ENCODE data around the gene LRP1B.

Gene LRP1B

DNA sequence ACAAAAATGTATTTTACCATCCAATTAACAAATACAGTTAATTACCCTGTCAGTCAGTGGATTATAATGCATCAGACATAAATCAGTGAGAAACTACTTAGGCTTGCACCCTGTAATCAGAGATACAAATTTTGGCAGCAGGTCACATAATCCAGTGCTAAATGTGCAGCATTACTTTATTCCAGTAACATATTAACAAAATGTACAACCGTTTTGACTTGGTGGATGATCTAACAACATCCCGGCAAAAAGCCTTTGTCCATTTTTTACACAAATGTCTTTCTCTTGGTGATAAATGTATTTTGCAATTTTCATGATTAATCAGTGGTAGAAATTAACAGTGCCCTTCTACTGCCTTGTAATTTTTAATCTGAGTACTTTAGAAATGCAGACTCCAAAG, 162.8 kb downstream of the LRP1B start:
- no peaks in the 10 kb centered on the region for H4K20me1 ChIP-seq (ENCODE audit: control insufficient read depth, insufficient read depth, low read depth, low read length)
- H3K9me2 ChIP-seq (replicated peaks; ENCODE audit: control insufficient read depth, low read length), result no peaks in the 10 kb centered on the region
- TF ChIP-seq, protein P1, sequence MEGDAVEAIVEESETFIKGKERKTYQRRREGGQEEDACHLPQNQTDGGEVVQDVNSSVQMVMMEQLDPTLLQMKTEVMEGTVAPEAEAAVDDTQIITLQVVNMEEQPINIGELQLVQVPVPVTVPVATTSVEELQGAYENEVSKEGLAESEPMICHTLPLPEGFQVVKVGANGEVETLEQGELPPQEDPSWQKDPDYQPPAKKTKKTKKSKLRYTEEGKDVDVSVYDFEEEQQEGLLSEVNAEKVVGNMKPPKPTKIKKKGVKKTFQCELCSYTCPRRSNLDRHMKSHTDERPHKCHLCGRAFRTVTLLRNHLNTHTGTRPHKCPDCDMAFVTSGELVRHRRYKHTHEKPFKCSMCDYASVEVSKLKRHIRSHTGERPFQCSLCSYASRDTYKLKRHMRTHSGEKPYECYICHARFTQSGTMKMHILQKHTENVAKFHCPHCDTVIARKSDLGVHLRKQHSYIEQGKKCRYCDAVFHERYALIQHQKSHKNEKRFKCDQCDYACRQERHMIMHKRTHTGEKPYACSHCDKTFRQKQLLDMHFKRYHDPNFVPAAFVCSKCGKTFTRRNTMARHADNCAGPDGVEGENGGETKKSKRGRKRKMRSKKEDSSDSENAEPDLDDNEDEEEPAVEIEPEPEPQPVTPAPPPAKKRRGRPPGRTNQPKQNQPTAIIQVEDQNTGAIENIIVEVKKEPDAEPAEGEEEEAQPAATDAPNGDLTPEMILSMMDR (IDR thresholded peaks at IDR 0.05; ENCODE audit: low read depth, low read length, poor library complexity, severe bottlenecking), result no peak
- no peak for TF ChIP-seq EZH2phosphoT487 (IDR thresholded peaks at IDR 0.05; ENCODE audit: borderline replicate concordance, low read length)
- no peaks in the 10 kb centered on the region for H3K36me3 ChIP-seq (ENCODE audit: control insufficient read depth, low read length)
- H3K27ac ChIP-seq (ENCODE audit: low read depth, low read length), result no peak overlapping the region
- no peaks in the 10 kb centered on the region for H3K79me2 ChIP-seq (ENCODE audit: control insufficient read depth, low read length)
- no peaks in the 10 kb centered on the region for H3K27me3 ChIP-seq (ENCODE audit: control insufficient read depth, low read length)
- H3K4me3 ChIP-seq (ENCODE audit: low read length), result no peak overlapping the region
- H3K4me1 ChIP-seq (ENCODE audit: control insufficient read depth, low read length), result no peaks in the 10 kb centered on the region
- no peak overlapping the region for H3K4me2 ChIP-seq (ENCODE audit: low read length)
- no peaks in the 10 kb centered on the region for H3K9me3 ChIP-seq (ENCODE audit: control insufficient read depth, insufficient read depth, low read length)
- H3F3A ChIP-seq (ENCODE audit: control insufficient read depth, insufficient read depth), result no peaks in the 10 kb centered on the region

DNA sequence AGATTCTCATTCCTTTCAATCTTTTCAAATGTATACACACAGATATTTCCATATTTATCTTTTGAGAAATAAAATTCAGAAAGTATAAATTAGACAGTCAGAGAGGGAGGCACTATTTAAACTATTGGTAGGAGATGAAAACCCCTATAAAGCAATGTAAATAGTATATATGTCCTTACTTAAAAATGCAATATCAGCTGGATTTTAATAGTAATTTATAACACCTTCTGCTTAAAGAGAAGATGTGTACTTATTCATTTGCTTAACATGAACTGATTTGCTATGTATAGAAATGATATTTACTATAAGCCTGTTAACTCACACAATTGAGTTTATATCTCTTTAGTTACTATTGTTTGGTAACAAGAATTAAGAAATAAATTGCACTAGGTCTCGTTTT, 163.3 kb downstream of the LRP1B start:
- Histone ChIP-seq H3K4me1 (ENCODE audit: control insufficient read depth, low read length) (no peaks in the 10 kb centered on the region), H3K9me2 (replicated peaks; ENCODE audit: control insufficient read depth, low read length) (no peaks in the 10 kb centered on the region), H3K36me3 (ENCODE audit: control insufficient read depth, low read length) (no peaks in the 10 kb centered on the region), H4K20me1 (ENCODE audit: control insufficient read depth, insufficient read depth, low read depth, low read length) (no peaks in the 10 kb centered on the region), H3K79me2 (ENCODE audit: control insufficient read depth, low read length) (no peaks in the 10 kb centered on the region), H3K27me3 (ENCODE audit: control insufficient read depth, low read length) (no peaks in the 10 kb centered on the region), H3K9me3 (ENCODE audit: control insufficient read depth, insufficient read depth, low read length) (no peaks in the 10 kb centered on the region), H3F3A (ENCODE audit: control insufficient read depth, insufficient read depth) (no peaks in the 10 kb centered on the region), H3K4me2 (ENCODE audit: low read length) (no peak overlapping the region), H3K27ac (ENCODE audit: low read depth, low read length) (no peak overlapping the region), H3K4me3 (ENCODE audit: low read length) (no peak overlapping the region)
- TF ChIP-seq, protein P1 (IDR thresholded peaks at IDR 0.05; ENCODE audit: low read depth, low read length, poor library complexity, severe bottlenecking), result no peak
- no peak for TF ChIP-seq EZH2phosphoT487 (IDR thresholded peaks at IDR 0.05; ENCODE audit: borderline replicate concordance, low read length)

DNA sequence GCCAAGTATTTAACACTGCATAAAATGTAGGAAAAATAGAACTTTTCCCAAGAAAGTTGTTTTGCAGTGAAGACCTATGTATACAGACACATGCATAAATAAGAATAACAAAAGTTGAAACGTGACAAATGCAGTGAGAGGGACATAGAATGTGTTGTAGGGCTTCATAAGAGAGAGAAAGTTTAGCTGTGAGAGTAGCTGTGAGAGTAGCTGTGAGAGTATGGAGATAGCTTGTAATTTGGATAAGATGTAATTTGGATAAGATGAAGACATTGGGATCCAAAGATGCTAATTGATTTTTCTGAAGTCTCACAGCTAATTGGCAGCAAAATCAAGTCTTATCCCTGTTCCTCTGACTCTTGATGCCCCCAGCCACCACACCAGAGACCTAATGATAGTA, 170.9 kb downstream of the LRP1B start:
- no peaks in the 10 kb centered on the region for H3K9me2 ChIP-seq (replicated peaks; ENCODE audit: control insufficient read depth, low read length)
- H3K79me2 ChIP-seq (ENCODE audit: control insufficient read depth, low read length), result no peaks in the 10 kb centered on the region
- H3K27ac ChIP-seq (ENCODE audit: low read depth, low read length), result no peak overlapping the region
- H3K36me3 ChIP-seq (ENCODE audit: control insufficient read depth, low read length), result no peaks in the 10 kb centered on the region
- no peak for TF ChIP-seq EZH2phosphoT487 (IDR thresholded peaks at IDR 0.05; ENCODE audit: borderline replicate concordance, low read length)
- TF ChIP-seq, protein P1 (IDR thresholded peaks at IDR 0.05; ENCODE audit: low read depth, low read length, poor library complexity, severe bottlenecking), result no peak
- no peaks in the 10 kb centered on the region for H4K20me1 ChIP-seq (ENCODE audit: control insufficient read depth, insufficient read depth, low read depth, low read length)
- H3K4me3 ChIP-seq (ENCODE audit: low read length), result no peak overlapping the region
- H3F3A ChIP-seq (ENCODE audit: control insufficient read depth, insufficient read depth), result no peaks in the 10 kb centered on the region
- H3K4me2 ChIP-seq (ENCODE audit: low read length), result no peak overlapping the region
- no peaks in the 10 kb centered on the region for H3K4me1 ChIP-seq (ENCODE audit: control insufficient read depth, low read length)
- no peaks in the 10 kb centered on the region for H3K27me3 ChIP-seq (ENCODE audit: control insufficient read depth, low read length)
- no peaks in the 10 kb centered on the region for H3K9me3 ChIP-seq (ENCODE audit: control insufficient read depth, insufficient read depth, low read length)

DNA sequence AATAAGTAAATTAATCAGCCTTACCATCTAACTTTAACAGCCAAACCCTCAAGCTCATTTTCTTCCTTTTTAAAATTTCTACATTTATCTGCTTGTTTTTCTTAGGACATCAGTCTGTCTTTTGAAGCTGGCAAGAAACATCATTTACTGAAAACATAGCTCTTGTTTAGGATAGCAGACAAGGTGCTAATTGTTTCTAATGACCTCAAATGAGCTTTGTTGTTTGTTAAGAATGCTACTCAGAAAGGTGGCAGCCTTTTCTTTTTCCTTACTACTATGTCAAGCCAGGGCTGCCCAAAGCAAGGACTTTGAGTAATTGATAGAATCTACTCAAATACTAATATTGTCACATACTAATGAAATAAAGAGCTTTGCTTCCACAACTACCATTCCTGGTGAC, 171.8 kb downstream of the LRP1B start:
- no peak overlapping the region for H3K4me2 ChIP-seq (ENCODE audit: low read length)
- H4K20me1 ChIP-seq (ENCODE audit: control insufficient read depth, insufficient read depth, low read depth, low read length), result no peaks in the 10 kb centered on the region
- no peak for TF ChIP-seq EZH2phosphoT487 (IDR thresholded peaks at IDR 0.05; ENCODE audit: borderline replicate concordance, low read length)
- TF ChIP-seq, protein P1 (IDR thresholded peaks at IDR 0.05; ENCODE audit: low read depth, low read length, poor library complexity, severe bottlenecking), result no peak
- H3K36me3 ChIP-seq (ENCODE audit: control insufficient read depth, low read length), result no peaks in the 10 kb centered on the region
- no peak overlapping the region for H3K27ac ChIP-seq (ENCODE audit: low read depth, low read length)
- H3K9me3 ChIP-seq (ENCODE audit: control insufficient read depth, insufficient read depth, low read length), result no peaks in the 10 kb centered on the region
- H3K79me2 ChIP-seq (ENCODE audit: control insufficient read depth, low read length), result no peaks in the 10 kb centered on the region
- H3K4me3 ChIP-seq (ENCODE audit: low read length), result no peak overlapping the region
- no peaks in the 10 kb centered on the region for H3K9me2 ChIP-seq (replicated peaks; ENCODE audit: control insufficient read depth, low read length)
- H3F3A ChIP-seq (ENCODE audit: control insufficient read depth, insufficient read depth), result no peaks in the 10 kb centered on the region
- no peaks in the 10 kb centered on the region for H3K4me1 ChIP-seq (ENCODE audit: control insufficient read depth, low read length)
- H3K27me3 ChIP-seq (ENCODE audit: control insufficient read depth, low read length), result no peaks in the 10 kb centered on the region
